ENCODE measurements around the gene DAPL1. TPM values are rescaled to one million over a fixed set of nuclear protein-coding genes. Genes with fewer than 3 reads are reported as not detected.

DAPL1 gene, protein sequence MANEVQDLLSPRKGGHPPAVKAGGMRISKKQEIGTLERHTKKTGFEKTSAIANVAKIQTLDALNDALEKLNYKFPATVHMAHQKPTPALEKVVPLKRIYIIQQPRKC
- not detected for total RNA-seq
- long read RNA-seq = 0 reads

- no peak for TF ChIP-seq CTCF (IDR thresholded peaks at IDR 0.05)
- Histone ChIP-seq H3K4me3 (no peak within 1 kb of the TSS), H3K36me3 (no peaks in the 10 kb centered on the region), H3K9me3 (no peaks in the 10 kb centered on the region), H3K27ac (no peak within 1 kb of the TSS), H3K27me3 (no peaks in the 10 kb centered on the region), H3K4me1 (no peaks in the 10 kb centered on the region)
- DNase-seq (no peak), ATAC-seq (peak; percentile 56)
- intact Hi-C loops (cut with DNase I) = no loop called here
These were observed at the start of gene DAPL1 for GRCh38 chr2:158795195-158795924. TSS of gene DAPL1 (plus strand) at chr2:158795317. CDS start at chr2:158795373, 56 bp downstream.

GRCh38 chr2:158745866-158746382 lies 49.2 kb upstream of the DAPL1 start:
- H3K4me1 ChIP-seq = no peaks in the 10 kb centered on the region
- H3K27ac ChIP-seq = no peak overlapping the region
- TF ChIP-seq CTCF (IDR thresholded peaks at IDR 0.05) = no peak
- no peaks in the 10 kb centered on the region for H3K27me3 ChIP-seq
- intact Hi-C loops (cut with DNase I) = no loop called here
- H3K4me3 ChIP-seq = no peak overlapping the region
- no peak for DNase-seq
- no peak for ATAC-seq
- H3K9me3 ChIP-seq = no peaks in the 10 kb centered on the region
- H3K36me3 ChIP-seq = no peaks in the 10 kb centered on the region

GRCh38 chr2:158746488-158746887 lies 48.6 kb upstream of the DAPL1 start:
- no peak for TF ChIP-seq CTCF (IDR thresholded peaks at IDR 0.05)
- ATAC-seq = no peak
- H3K9me3 ChIP-seq = no peaks in the 10 kb centered on the region
- intact Hi-C loops (cut with DNase I) = no loop called here
- DNase-seq = no peak
- H3K4me1 ChIP-seq = no peaks in the 10 kb centered on the region
- no peak overlapping the region for H3K4me3 ChIP-seq
- no peaks in the 10 kb centered on the region for H3K36me3 ChIP-seq
- no peaks in the 10 kb centered on the region for H3K27me3 ChIP-seq
- H3K27ac ChIP-seq = no peak overlapping the region

DNA sequence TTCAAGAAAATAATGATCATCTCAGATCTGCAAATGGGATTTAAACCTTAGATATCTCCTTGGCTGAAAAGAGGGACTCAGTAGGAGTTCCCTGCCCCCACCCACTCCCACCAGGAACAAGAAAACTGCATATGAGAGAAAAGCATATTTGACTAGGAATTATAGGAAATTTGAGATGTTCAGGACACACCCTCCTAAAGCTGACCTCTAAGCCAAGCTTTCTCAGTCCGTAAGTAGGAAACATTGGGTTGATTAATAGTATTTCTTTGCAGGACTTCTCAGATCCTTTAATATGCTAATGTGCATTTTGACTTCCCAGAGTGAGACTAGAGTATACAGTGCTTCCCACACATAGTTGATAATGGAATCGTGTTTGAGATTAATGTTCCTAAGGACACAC lies 47.8 kb upstream of the DAPL1 start:
- no peaks in the 10 kb centered on the region for H3K36me3 ChIP-seq
- intact Hi-C loops (cut with DNase I) = no loop called here
- no peak overlapping the region for H3K4me3 ChIP-seq
- no peak overlapping the region for H3K27ac ChIP-seq
- ATAC-seq (no peak), DNase-seq (no peak)
- TF ChIP-seq CTCF (IDR thresholded peaks at IDR 0.05) = no peak
- H3K4me1 ChIP-seq = no peaks in the 10 kb centered on the region
- no peaks in the 10 kb centered on the region for H3K27me3 ChIP-seq
- no peaks in the 10 kb centered on the region for H3K9me3 ChIP-seq

DNA sequence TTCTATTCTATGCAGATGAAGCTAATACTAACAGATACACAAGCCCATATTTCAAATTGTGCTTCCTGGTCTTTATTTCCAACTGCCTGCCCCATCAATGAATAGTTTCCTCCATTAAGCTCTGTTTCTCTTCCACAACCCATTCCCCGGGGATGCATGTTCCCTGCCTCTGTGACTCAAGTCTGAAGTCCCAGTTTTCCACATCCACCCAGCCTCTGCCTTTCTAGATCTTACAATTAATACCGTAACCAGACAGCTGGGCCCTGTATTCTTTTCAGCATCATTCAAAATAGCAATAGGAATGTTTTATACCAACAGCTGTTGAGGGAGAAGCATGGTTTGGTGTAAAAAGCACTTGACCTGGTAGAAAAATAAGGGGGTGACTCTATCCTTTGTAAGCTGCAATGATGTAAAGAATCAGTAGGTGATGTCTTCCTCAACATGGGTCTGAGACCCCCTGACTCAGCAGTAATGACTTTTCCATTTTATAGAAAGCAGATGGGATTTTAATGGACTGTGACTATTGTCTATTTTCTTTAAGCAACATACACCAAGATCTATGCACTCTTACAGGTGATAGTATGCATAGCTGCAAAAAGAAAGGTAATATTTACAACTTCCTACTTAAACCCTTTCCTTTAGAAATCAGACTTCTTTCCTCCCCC lies 46.1 kb upstream of the DAPL1 start:
- peaks cover 4% of the 10 kb centered on the region for H3K4me1 ChIP-seq
- no peak overlapping the region for H3K27ac ChIP-seq
- H3K4me3 ChIP-seq = no peak overlapping the region
- no peaks in the 10 kb centered on the region for H3K9me3 ChIP-seq
- H3K27me3 ChIP-seq = no peaks in the 10 kb centered on the region
- DNase-seq (no peak), ATAC-seq (no peak)
- intact Hi-C loops (cut with DNase I) = no loop called here
- TF ChIP-seq CTCF (IDR thresholded peaks at IDR 0.05) = no peak
- no peaks in the 10 kb centered on the region for H3K36me3 ChIP-seq

Data from upper lobe of right lung (tissue), 1 donor.